ENCODE results near the gene ARL15. TPM values are rescaled to one million over a fixed set of nuclear protein-coding genes. Genes with fewer than 3 reads are reported as not detected.

ARL15 gene
- total RNA-seq, 2 donors from 2014 or later: 14.3 to 24.1 TPM

DNA sequence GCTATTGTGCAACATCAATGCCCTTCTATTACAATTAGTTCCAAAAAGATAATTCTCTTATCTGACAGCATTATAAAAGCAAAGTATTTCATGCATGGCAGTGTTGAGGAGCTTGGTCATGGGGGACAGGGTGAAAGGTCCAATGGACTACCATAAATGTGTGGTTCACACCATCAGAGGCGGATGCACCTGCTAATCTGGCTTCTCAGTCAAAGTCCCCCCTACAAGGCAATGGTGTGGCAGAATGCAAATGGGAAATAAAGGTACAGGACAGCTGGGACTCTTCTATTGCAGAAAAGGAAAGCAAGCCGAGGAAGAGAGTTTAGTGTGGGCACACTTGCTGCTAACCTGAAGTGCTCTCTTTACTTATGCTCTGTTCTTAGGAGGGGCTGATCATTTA lies 380.8 kb downstream of the ARL15 start:
- Histone ChIP-seq H3K4me1 (no peaks in the 10 kb centered on the region), H3K9me3 (no peaks in the 10 kb centered on the region), H3K27me3 (no peaks in the 10 kb centered on the region), H3K36me3 (replicated peaks in 1 of 2; ENCODE audit: insufficient read depth in 1 of 2, low read depth in 2 of 2) (no peaks in the 10 kb centered on the region), H3K4me3 (no peak overlapping the region), H3K27ac (no peak overlapping the region)
- DNase-seq (no peak), ATAC-seq (no peak)
- TF ChIP-seq POLR2A (IDR thresholded peaks at IDR 0.05): no peak
- TF ChIP-seq, protein P1, sequence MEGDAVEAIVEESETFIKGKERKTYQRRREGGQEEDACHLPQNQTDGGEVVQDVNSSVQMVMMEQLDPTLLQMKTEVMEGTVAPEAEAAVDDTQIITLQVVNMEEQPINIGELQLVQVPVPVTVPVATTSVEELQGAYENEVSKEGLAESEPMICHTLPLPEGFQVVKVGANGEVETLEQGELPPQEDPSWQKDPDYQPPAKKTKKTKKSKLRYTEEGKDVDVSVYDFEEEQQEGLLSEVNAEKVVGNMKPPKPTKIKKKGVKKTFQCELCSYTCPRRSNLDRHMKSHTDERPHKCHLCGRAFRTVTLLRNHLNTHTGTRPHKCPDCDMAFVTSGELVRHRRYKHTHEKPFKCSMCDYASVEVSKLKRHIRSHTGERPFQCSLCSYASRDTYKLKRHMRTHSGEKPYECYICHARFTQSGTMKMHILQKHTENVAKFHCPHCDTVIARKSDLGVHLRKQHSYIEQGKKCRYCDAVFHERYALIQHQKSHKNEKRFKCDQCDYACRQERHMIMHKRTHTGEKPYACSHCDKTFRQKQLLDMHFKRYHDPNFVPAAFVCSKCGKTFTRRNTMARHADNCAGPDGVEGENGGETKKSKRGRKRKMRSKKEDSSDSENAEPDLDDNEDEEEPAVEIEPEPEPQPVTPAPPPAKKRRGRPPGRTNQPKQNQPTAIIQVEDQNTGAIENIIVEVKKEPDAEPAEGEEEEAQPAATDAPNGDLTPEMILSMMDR (IDR thresholded peaks at IDR 0.05): no peak
- 87 to 96% methylated on average over 2 of the region's 2 CpGs for WGBS, 2 donors
- intact Hi-C loops (cut with DNase I): no loop called here

DNA sequence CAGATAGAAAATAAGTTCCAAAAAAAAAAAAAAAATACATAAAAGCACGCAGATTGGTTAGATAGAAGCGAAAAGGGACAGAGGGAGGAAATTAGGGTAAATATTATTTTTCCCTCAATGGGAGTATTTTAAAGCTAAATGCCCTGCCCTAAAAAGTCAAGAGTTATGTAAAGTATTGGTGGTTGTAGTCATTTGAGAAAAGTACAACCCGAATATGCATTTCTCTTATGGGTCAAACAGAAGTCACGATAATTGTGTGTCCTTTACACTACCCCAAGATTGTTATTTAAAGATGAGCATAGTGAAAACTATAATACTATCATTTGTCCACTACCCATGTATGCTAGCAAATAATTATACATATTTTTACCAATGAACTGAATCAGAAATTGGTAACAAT lies 381.2 kb downstream of the ARL15 start:
- intact Hi-C loops (cut with DNase I): no loop called here
- TF ChIP-seq, protein P1 (IDR thresholded peaks at IDR 0.05): no peak
- TF ChIP-seq POLR2A (IDR thresholded peaks at IDR 0.05): no peak
- H3K9me3 ChIP-seq: no peaks in the 10 kb centered on the region
- no peak for DNase-seq
- no peaks in the 10 kb centered on the region for H3K36me3 ChIP-seq (replicated peaks in 1 of 2; ENCODE audit: insufficient read depth in 1 of 2, low read depth in 2 of 2)
- H3K4me3 ChIP-seq: no peak overlapping the region
- ATAC-seq: no peak
- no peaks in the 10 kb centered on the region for H3K27me3 ChIP-seq
- H3K4me1 ChIP-seq: no peaks in the 10 kb centered on the region
- no peak overlapping the region for H3K27ac ChIP-seq
- 86 to 87% methylated on average over 4 of the region's 4 CpGs for WGBS, 2 donors

DNA sequence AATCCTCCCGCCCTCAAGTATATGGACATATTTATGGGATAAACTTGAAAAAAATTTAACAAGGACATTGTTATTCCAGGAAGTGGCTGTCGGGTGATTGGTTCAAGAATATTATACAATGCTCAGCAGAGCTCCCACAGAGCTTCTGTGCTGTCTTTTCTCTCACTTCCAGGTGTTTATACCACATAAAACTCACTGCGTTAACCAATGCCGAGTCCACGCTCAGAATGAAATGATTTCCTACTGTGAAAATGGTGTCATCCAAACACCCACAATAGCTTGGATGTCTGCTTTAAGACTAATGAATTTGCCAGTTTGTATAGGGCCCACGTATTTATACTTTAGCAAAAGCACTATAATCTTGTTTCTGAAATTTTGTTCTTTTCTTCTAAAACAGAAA lies 381.7 kb downstream of the ARL15 start:
- TF ChIP-seq POLR2A (IDR thresholded peaks at IDR 0.05): no peak
- TF ChIP-seq, protein P1 (IDR thresholded peaks at IDR 0.05): no peak
- Histone ChIP-seq H3K27me3 (no peaks in the 10 kb centered on the region), H3K36me3 (replicated peaks in 1 of 2; ENCODE audit: insufficient read depth in 1 of 2, low read depth in 2 of 2) (no peaks in the 10 kb centered on the region), H3K27ac (no peak overlapping the region), H3K4me3 (no peak overlapping the region), H3K9me3 (no peaks in the 10 kb centered on the region), H3K4me1 (no peaks in the 10 kb centered on the region)
- intact Hi-C loops (cut with DNase I): no loop called here
- no peak for ATAC-seq
- 88 to 91% methylated on average over 6 of the region's 6 CpGs for WGBS, 2 donors
- no peak for DNase-seq

DNA sequence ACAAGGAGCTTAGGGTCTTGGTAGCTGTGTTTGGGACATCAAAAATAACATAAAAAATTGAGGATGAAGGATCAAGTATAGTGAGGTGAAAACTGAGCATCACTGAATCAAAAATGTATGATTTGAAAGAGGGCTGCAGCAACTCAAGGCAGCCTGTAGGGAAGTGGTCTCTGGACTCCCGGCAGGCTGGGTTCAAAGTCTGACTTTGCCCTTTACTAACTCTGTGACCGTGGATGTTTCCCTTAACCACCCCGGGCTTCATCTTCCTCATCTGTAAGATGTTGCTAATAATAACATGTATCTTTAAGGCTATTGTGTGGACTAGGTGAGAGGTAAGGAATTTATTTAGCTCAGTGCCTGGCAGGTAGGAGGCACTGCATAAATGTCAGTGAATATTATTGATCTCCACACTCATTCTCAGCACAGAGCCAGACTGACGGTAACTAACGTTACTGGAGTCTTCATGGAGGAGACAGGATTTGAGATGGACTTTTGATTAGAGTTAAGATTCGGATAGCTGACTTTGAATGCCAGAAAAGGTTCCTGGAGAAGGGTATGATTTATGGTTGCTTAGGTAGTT lies 382.6 kb downstream of the ARL15 start:
- no peaks in the 10 kb centered on the region for H3K4me1 ChIP-seq
- no peak for DNase-seq
- no peak for ATAC-seq
- intact Hi-C loops (cut with DNase I): no loop called here
- no peaks in the 10 kb centered on the region for H3K9me3 ChIP-seq
- 71 to 73% methylated on average over 6 of the region's 6 CpGs for WGBS, 2 donors
- H3K27me3 ChIP-seq: no peaks in the 10 kb centered on the region
- H3K4me3 ChIP-seq: no peak overlapping the region
- no peaks in the 10 kb centered on the region for H3K36me3 ChIP-seq (replicated peaks in 1 of 2; ENCODE audit: insufficient read depth in 1 of 2, low read depth in 2 of 2)
- TF ChIP-seq, protein P1 (IDR thresholded peaks at IDR 0.05): no peak
- TF ChIP-seq POLR2A (IDR thresholded peaks at IDR 0.05): no peak
- no peak overlapping the region for H3K27ac ChIP-seq

DNA sequence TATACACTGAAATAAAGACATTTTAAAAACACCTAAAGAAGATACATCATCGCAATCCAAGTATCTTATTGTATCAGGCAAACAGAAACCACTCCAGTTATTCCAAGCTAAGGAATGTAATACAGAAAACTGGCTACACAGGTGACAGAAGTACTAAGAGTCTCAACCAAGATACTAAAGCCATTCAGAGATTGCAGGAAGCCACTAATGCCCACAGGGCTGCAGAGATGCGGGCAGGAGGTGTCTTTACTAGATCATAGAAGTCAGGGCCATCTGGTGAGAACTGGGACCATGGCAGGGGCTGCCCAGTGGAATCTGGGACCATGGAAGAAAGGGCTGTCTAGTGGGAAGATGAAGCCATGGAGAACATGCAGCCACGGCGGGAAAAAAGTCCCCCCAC lies 384.3 kb downstream of the ARL15 start:
- H3K4me3 ChIP-seq: no peak overlapping the region
- no peaks in the 10 kb centered on the region for H3K27me3 ChIP-seq
- no peak for DNase-seq
- no peaks in the 10 kb centered on the region for H3K4me1 ChIP-seq
- no peak for ATAC-seq
- 92 to 98% methylated on average over 4 of the region's 4 CpGs for WGBS, 2 donors
- no peak overlapping the region for H3K27ac ChIP-seq
- no peaks in the 10 kb centered on the region for H3K9me3 ChIP-seq
- TF ChIP-seq, protein P1 (IDR thresholded peaks at IDR 0.05): no peak
- no peaks in the 10 kb centered on the region for H3K36me3 ChIP-seq (replicated peaks in 1 of 2; ENCODE audit: insufficient read depth in 1 of 2, low read depth in 2 of 2)
- intact Hi-C loops (cut with DNase I): no loop called here
